Esophagus muscularis mucosa (tissue), 3 donors: ENCODE data around the gene MCOLN2.

ENCODE experiments used
- POLR2A ChIP-seq: fragments of 450-650 bp; IDR thresholded peaks from one replicate; pipeline ENCODE4 v1.6.1; 2017; ENCODE audit warnings: antibody characterized with exemption, moderate library complexity, mild to moderate bottlenecking, low read depth
- POLR2AphosphoS5 ChIP-seq, 2 donors: sonication (generic); formaldehyde crosslinking; IDR thresholded peaks; one replicate each; pipeline ENCODE4 v1.6.1; 2017; ENCODE audit warnings: antibody characterized with exemption in 2 of 2
- TF ChIP-seq, protein P1 (sequence below), 3 experiments: fragments of 200-600 bp in 2 of 3; fragments of 450-650 bp in 1 of 3; sonication (generic) in 2 of 3; IDR thresholded peaks; one replicate each; pipeline ENCODE4 v1.5.1; 2017 to 2019; ENCODE audit warnings: antibody characterized with exemption in 3 of 3, mild to moderate bottlenecking in 2 of 3, moderate library complexity in 1 of 3

DNA sequence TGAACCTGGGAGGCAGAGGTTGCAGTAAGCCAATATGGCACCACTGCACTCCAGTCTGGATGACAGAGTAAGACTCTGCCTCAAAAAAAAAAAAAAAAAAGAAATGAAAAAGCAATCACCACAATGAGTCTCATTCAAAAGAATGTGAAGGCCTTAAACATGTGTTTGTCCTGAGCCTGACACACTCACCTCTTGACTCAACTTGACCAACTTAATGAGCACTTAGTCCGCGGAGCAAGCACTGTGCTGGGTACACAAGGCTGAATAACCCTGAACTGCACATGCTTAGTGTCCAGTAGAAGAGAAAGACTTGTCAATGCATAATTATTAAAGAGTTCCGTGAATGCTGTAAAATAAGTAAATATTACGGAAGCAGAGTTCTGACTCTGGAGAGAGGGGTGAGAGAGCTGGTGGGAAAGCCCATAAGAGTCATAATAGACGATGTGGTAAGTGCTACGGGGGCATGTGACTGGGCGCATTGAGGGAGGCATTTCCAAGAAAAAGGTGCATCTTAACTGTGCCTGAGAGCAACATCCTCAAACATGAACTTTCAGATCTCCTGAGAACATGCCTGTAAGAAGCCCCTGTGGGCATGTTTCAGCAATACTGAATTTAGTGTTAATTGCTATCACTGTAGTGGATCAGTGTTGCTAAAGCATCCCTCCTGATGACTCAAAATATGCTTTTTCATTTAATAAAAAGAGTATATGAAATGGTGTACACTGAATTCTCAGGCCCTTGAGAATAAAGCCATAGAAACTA lies 27.2 kb downstream of the MCOLN2 start:
- TF ChIP-seq POLR2A, result no peak
- no peak for TF ChIP-seq POLR2AphosphoS5 (IDR thresholded peaks at IDR 0.05)
- TF ChIP-seq, protein P1, sequence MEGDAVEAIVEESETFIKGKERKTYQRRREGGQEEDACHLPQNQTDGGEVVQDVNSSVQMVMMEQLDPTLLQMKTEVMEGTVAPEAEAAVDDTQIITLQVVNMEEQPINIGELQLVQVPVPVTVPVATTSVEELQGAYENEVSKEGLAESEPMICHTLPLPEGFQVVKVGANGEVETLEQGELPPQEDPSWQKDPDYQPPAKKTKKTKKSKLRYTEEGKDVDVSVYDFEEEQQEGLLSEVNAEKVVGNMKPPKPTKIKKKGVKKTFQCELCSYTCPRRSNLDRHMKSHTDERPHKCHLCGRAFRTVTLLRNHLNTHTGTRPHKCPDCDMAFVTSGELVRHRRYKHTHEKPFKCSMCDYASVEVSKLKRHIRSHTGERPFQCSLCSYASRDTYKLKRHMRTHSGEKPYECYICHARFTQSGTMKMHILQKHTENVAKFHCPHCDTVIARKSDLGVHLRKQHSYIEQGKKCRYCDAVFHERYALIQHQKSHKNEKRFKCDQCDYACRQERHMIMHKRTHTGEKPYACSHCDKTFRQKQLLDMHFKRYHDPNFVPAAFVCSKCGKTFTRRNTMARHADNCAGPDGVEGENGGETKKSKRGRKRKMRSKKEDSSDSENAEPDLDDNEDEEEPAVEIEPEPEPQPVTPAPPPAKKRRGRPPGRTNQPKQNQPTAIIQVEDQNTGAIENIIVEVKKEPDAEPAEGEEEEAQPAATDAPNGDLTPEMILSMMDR (IDR thresholded peaks at IDR 0.05), result no peak
